Ovary (tissue), 1 donor: ENCODE results near the gene ARAF.

ENCODE experiments used
- EP300 ChIP-seq: sonication (generic); formaldehyde crosslinking; IDR thresholded peaks from one replicate; pipeline ENCODE4 v1.6.1; 2017; ENCODE audit warnings: antibody characterized with exemption
- POLR2A ChIP-seq: fragments of 450-650 bp; IDR thresholded peaks from one replicate; pipeline ENCODE4 v1.6.1; 2017; ENCODE audit warnings: antibody characterized with exemption, mild to moderate bottlenecking, moderate library complexity

DNA sequence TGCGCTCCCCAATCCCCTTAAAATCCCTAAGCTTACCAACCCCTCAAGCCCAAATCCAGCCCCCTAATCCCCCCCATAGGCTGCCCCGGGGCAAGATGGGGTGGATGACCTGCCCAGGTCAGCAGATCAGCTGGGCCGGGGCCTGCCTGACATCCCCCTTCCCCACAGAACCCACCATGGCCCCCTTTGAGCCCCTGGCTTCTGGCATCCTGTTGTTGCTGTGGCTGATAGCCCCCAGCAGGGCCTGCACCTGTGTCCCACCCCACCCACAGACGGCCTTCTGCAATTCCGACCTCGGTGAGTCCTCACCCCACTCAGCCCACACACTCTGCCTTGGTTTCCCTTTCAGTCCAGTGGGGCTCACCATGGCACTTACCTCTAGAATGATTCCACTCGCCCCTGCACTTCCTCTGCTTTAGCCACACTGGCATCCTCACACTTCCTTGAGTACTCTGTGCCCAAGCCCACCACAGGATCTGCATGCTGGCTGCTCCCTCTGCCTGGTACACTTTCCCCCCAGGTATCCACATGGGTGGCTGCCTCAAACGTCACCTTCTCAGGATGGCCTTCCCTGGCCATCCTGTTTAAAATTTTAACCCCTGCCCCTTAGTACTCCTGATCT is 22.3 kb downstream of the ARAF start:
- TF ChIP-seq POLR2A = no peak
- no peak for TF ChIP-seq EP300
